Panc1 (cell line): ENCODE data around the gene IGF2R.
"Not testable (repeated sequence)": the region's sequence is repeated elsewhere in the genome, so short reads cannot be mapped to it uniquely, and the experiment has no call there.

ENCODE experiments used
- POLR2AphosphoS5 ChIP-seq: IDR thresholded peaks from 2 replicates; pipeline ENCODE4 v1.6.1; 2012; ENCODE audit warnings: mild to moderate bottlenecking, low read depth, low read length, moderate library complexity
- TF ChIP-seq, protein P1 (sequence below): fragments of 450-650 bp; IDR thresholded peaks from 2 replicates; pipeline ENCODE4 v1.5.1; 2017; ENCODE audit warnings: mild to moderate bottlenecking

DNA sequence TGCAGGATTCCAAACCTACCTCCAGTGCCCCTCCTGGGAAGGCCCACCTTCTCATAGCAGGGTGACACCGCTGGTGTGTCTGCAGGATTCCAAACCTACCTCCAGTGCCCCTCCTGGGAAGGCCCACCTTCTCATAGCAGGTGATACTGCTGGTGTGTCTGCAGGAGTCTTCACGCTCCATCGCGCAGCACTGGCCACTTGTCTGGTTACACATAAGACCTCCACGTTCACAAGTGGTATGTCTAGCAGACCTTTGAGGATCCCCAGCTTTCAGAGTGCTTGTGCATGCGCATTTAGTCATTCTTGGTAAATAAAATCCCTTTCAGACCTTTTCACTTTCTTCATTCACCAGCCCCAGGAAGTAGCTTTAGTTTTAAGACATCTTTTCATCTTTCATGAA, 123.3 kb downstream of the IGF2R start:
- TF ChIP-seq, protein P1, sequence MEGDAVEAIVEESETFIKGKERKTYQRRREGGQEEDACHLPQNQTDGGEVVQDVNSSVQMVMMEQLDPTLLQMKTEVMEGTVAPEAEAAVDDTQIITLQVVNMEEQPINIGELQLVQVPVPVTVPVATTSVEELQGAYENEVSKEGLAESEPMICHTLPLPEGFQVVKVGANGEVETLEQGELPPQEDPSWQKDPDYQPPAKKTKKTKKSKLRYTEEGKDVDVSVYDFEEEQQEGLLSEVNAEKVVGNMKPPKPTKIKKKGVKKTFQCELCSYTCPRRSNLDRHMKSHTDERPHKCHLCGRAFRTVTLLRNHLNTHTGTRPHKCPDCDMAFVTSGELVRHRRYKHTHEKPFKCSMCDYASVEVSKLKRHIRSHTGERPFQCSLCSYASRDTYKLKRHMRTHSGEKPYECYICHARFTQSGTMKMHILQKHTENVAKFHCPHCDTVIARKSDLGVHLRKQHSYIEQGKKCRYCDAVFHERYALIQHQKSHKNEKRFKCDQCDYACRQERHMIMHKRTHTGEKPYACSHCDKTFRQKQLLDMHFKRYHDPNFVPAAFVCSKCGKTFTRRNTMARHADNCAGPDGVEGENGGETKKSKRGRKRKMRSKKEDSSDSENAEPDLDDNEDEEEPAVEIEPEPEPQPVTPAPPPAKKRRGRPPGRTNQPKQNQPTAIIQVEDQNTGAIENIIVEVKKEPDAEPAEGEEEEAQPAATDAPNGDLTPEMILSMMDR, result not testable (repeated sequence)
- not testable (repeated sequence) for TF ChIP-seq POLR2AphosphoS5
